Measurements from ENCODE around the gene MECR.

MECR gene

DNA sequence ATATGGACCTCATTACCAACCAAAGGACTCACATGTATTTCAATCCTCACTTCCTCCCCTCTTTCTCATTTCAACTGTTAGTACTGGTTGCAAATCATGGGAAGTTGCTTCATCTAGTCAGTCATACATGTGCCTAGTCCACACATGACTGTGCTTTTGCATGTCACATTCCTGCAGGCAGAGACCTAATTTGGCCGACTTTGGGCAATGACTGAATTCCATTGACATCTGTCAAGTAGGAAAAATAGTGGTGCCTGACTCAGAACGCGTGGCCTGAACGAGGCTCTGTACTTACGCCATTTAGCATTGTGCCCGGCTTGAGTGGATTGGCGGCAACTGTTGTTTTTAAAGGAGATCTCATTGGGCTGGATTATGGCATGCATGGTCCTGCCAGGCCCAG lies 23.6 kb upstream of the MECR start:
- DNase-seq: no peak

GRCh38 chr1:29253180-29253579 lies 22.4 kb upstream of the MECR start:
- DNase-seq: no peak

DNA sequence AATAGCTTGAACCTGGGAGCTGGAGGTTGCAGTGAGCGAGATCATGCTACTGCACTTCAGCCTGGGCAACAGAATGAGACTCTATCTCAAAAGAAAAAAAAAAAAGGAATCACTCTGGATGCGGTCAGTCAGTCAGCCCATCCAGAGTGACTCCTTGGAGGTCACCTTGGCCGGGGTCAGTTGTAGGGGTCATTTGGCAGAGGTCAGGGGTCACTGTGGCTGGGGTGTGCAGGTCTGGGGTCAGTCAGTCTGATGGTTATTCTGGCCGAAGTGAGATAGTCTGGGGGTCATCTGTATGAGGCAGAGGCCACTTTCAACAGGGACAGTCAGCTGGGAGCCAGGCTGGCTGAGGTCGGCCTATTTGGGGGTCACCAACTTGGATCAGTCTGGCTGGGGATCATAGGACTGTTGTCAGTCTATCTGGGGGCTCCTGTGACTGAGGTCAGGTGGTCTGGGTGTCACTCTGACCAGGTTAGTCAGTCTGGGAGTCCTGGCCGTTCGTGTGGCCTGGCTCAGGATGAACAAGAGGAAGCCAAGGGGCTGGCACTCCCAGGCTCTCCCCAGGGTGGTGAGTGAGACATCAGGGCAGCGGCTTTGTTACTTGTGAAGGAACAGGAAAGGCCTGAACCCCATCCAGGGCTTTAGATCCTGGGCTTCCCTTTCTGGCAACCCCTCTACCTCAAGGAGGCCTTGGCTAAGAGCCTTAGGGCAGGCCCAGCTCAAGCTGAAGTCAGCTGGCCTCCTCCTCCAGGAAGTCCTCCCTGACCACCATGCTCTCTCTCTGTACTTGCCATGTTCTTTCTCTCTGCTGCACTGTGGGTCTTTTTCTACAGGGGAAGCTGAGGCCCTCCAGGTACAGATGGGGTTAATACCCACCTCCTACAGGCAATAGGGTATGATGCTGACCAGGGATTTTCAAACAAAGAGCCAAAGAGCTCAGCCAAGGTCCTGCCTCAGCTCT lies 20.7 kb upstream of the MECR start:
- DNase-seq: no peak

DNA sequence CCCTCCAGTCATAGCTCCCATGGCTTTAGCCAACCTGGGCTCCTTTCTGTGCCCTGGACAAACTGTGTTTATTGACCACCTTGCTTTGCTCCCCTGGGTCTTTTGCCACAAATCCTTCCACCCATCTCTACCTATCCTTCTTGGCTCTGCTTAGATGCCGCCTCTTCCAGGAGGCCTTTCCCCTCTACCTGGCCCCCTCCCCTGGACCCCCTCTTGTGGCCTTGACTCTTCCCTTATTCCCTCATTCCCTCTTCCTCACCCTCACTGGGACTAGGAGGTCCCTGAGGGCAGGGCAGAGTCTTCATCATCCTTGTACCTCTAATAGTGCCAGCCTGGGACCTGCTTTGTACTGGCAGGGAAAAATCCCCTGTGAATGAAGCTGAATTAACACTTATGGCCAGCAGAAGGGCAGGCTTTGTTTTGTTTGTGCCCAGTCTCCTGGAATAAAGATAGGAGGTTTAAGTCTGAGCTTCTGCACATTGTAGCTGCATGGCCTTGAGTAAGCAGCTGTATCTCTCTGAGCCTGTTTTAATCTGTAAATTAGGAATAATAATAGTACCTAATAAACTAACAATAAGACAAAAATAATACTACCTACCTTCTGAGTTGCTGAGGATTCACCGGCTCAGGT lies 19.3 kb upstream of the MECR start:
- DNase-seq: no peak

DNA sequence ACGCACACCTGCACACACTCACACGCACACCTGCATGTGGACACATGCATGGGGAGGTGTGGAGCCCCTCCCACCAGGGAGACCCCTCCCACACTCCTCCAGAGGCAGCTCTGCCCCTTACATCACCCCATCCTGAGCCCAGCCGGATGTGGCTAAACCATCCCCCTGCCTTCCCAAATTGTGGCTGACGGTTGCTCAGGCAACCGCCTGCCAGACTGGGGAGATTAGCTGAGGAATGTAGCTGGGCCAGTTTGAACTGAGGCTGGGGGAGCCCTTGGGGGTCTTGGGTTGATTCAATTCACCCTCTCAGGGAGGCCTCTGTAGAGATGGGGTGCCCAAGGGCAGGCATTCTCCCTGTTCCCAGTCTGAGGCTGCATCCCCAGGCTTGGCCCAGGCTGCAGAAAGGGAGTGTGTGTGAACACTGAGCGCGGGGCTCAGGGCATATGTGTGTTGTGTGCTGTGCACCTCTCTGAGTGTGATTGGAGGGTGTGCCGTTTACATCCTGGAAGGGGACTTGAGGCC lies 18.5 kb upstream of the MECR start:
- no peak for DNase-seq

DNA sequence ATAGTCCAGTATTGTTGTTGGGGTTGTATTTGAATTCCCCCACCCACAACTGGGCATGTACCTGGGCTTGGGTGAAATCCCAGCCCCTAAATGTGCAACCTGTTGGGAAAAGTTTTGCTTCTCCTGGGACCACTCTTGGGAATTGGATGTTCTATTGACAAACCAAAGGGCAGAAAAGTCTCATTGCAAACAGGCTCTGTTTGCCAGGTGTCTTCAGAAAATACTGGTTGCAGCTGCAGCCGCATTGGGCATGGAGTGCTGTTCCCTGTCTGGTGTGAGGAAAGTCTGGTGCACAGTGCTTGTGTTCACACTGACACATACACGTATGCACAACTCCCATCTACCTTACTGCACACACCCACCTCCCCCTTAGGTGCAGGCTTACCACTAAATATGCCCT lies 17.7 kb upstream of the MECR start:
- no peak for DNase-seq

GRCh38 chr1:29247571-29248273 lies 17.0 kb upstream of the MECR start:
- no peak for DNase-seq

GRCh38 chr1:29247044-29247443 lies 16.3 kb upstream of the MECR start:
- DNase-seq: no peak

DNA sequence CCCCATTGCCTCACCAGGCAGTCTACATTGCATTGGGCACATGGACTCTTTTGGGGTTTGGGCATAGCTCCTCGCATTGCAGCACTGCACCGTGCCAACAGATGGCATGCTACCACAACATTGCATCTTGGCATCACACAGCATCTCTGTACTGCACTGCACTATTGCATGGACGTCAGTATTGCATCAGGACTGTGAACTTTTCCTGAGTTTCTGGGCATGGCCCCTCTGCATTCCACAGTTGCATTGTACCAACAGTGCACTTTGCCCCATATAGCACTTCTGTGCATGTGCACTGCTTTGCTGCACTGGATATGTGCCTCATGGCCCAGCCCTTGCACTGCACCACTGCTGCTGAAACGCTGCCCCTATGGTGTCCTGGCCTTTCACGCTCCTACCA lies 15.1 kb upstream of the MECR start:
- DNase-seq: no peak

DNA sequence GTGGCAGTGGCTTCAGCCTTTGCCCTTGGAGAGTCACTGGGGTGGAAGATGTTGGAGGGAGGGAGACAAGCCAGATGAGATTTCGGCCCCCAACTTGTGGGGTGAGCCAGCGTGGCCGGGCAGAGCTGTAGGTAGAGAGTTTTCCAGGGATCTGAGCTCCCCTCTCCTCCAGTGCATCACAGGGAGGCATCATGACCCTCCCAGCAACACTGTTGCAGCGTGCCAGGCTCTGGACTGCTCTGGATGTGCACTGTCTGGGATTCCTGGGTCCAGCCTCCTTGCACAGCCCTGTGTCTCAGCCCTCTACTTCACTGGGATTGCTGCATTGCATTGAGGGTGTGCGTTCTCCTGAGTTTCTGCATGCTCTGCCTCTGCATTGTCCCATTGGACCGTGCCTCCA lies 14.5 kb upstream of the MECR start:
- no peak for DNase-seq

DNA sequence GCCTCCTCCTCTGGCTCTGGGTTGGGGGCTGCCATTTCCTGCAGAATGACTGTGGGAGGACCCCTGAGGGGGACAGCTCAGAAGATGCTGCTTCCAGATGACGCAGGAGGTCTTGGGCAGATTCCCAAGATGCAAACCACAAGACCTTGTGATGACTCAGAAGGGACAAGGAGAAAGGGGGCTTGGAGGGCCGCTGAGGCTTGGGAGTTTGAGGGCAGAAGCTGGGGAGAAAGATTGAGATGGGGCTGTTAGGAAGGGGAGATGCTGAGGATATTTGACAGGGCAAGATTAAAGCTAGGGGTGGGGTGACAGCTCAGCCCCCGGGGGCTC lies 13.1 kb upstream of the MECR start:
- DNase-seq: no peak

DNA sequence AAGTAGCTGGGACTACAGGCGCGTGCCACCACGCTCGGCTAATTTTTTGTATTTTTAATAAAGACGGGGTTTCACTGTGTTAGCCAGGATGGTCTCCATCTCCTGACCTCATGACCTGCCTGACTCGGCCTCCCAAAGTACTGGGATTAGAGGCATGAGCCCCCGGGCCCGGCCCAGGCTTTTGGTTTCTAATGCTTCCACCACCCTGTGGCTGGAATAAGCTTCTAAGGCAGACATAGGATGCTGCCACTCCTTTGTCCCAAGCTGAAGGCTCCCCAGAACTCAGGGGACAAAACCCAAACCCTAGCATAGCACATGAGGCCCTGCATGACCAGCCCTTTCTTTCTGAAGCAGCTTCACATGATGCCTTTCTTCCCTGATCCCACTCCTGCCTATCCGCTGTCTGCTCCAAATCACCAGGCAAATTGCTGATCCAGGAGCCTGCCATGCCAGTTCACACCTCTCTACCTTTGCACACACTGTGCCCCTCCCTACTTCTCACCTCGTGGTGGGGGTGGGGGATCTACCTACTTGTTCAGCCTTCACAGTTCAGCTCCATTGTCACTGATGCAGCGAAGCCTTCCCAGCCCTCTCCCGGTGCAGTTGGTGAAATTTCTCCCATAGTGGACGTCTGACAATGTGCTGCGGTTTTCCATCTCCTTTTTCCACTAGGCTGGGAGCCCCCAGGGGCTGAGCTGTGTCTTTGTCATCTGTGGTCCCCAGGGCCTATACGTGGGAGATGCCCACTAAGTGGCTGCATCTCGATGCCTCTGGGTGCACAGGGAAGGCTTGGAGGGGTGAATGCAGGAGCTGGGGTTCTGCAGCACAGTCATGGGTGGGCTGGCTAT lies 12.5 kb upstream of the MECR start:
- DNase-seq: no peak

DNA sequence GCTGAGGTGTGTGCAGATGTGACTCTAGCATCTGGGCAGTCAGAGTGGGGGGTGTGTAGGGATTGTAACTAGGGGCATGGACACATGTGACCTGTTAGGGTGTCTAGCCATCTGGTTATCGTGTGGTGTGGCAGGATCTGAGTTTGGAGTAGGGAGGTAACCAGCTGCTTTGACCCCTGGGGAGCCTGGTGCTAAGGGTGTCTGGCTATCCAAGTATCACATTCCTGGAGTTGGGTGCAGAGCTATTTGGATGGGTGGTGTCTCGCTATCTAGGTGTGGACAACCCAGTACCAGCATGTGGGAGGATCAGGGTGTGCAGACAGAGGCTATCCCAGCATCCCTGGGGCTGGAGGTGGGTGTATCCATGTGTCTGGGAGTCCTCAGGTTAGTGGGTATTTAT lies 10.3 kb upstream of the MECR start:
- DNase-seq: no peak

- no peak for DNase-seq
These were observed 9.7 kb upstream of the MECR start for GRCh38 chr1:29240400-29240837.

- DNase-seq: no peak
These were observed 8.4 kb upstream of the MECR start for GRCh38 chr1:29239142-29239541.

DNA sequence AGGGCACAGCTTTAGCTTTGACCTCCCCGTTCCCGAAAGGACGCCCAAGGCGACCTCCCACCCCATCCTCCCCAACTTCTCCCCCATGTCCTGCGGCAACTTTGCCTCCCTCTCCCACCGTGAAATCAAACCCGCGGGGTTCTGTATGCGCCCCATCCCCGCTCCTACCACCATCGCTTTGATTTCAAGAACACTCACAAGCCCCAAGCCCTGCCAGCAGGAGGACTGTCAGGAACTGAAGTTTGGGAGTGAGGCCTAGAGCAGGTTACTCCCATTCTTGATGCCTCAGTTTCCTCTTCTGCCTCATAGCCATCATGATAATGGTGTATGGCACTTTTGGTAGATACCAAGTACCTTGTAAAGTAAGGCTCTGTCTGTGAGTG lies 7.9 kb upstream of the MECR start:
- no peak for DNase-seq

GRCh38 chr1:29237852-29238619 lies 7.3 kb upstream of the MECR start:
- no peak for DNase-seq

- DNase-seq: peak; percentile 64
These were observed 6.5 kb upstream of the MECR start for GRCh38 chr1:29237129-29237821.

- DNase-seq: no peak
These were observed 6.0 kb upstream of the MECR start for GRCh38 chr1:29236712-29237128.

GRCh38 chr1:29235955-29236711 lies 5.4 kb upstream of the MECR start, which contains the start of gene PTPRU:
Gene PTPRU (plus strand): TSS chr1:29236522. CDS start chr1:29236645, 123 bp downstream.
- DNase-seq: peak; percentile 91

Measured in 8988T (cell line).